K562 (cell line): ENCODE results near the gene PRKACB. TPM values are rescaled to one million over a fixed set of nuclear protein-coding genes. Genes with fewer than 3 reads are reported as not detected.

Experiments
- ATAC-seq: fragments of 200-7000 bp; cut with Tn5 transposase; 3 replicates; pipeline ENCODE4 v1.9.1; 2020; ENCODE audit warnings: moderate library complexity
- BruUV-seq: library from RNA; stranded (reverse); fragments of 400-500 nt; replicated peaks from 2 replicates; lab custom pipeline; 2021; lab: Mats Ljungman, UMichigan
- CTCF ChIA-PET: fragments of 300-600 bp; formaldehyde crosslinking; extraction: SDS; loops from one replicate; lab custom pipeline; 2021; ENCODE audit warnings: low intra/inter-chr PET ratio; lab: Yijun Ruan, JAX
- POLR2A ChIA-PET: fragments of 300-600, 350-650 bp; sonication (Branson Sonifier 250); formaldehyde crosslinking; extraction: SDS; loops from one replicate; lab custom pipeline; 2021; ENCODE audit warnings: antibody characterized with exemption, inconsistent platforms; lab: Yijun Ruan, JAX
- DNase-seq, 4 experiments: peaks; one replicate each; pipeline versions ENCODE4 v3.0.0 to v3.0.0-alpha.2; 2011 to 2018; ENCODE audit warnings: low spot score in 3 of 4, mixed read lengths in 3 of 4; ENCODE audit errors: extremely low read depth in 1 of 4
- FAIRE-seq: peaks from 2 replicates; lab custom pipeline; 2011; peaks lifted over from hg19 to GRCh38; lab: Jason Lieb, UNC
- H2AFZ ChIP-seq: 2 replicates; pipeline ENCODE4 v1.6.0; 2011; ENCODE audit warnings: low read depth, low read length, control low read depth, inconsistent platforms
- H3K27ac ChIP-seq: fragments of 200-600 bp; 3 replicates; pipeline ENCODE4 v1.8.0; 2011; ENCODE audit warnings: low read depth, mild to moderate bottlenecking, control low read depth, inconsistent platforms, low read length, moderate library complexity, mixed read lengths; ENCODE audit errors: extremely low read depth
- H3K27me3 ChIP-seq, 2 experiments: fragments of 300-600 bp in 1 of 2; 2 replicates in 1 of 2; 3 replicates in 1 of 2; pipeline versions ENCODE4 v1.6.0 to v1.8.0; 2011; ENCODE audit warnings: inconsistent platforms in 2 of 2, low read length in 2 of 2, mild to moderate bottlenecking in 1 of 2, mixed read lengths in 1 of 2, moderate library complexity in 1 of 2; ENCODE audit not compliant: control insufficient read depth in 2 of 2, insufficient read depth in 2 of 2
- H3K36me3 ChIP-seq: fragments of 300-600 bp; 3 replicates; pipeline ENCODE4 v1.8.0; 2011; ENCODE audit warnings: mild to moderate bottlenecking, low read length, inconsistent platforms; ENCODE audit not compliant: control insufficient read depth, insufficient read depth
- H3K4me1 ChIP-seq, 2 experiments: fragments of 200-600 bp in 1 of 2; replicated peaks in 1 of 2; 2 replicates in 1 of 2; 3 replicates in 1 of 2; pipeline versions ENCODE4 v1.5.1 to v1.8.0; 2011; ENCODE audit warnings: inconsistent platforms in 2 of 2, low read length in 2 of 2, mild to moderate bottlenecking in 1 of 2, mixed read lengths in 1 of 2, moderate library complexity in 1 of 2; ENCODE audit not compliant: control insufficient read depth in 2 of 2, insufficient read depth in 2 of 2
- H3K4me2 ChIP-seq: 2 replicates; pipeline ENCODE4 v1.6.1; 2011; ENCODE audit warnings: low read length, control low read depth, inconsistent platforms, mixed read lengths; ENCODE audit not compliant: insufficient read depth
- H3K4me3 ChIP-seq: fragments of 200-600 bp; sonication (generic), shearing (Covaris generic); 2 replicates; pipeline ENCODE4 v1.5.1; 2016; ENCODE audit warnings: control low read depth, inconsistent platforms
- H3K79me2 ChIP-seq: fragments of 200-600 bp; 3 replicates; pipeline ENCODE4 v1.8.0; 2011; ENCODE audit warnings: low read length, inconsistent platforms; ENCODE audit not compliant: control insufficient read depth, insufficient read depth
- H3K9ac ChIP-seq, 2 experiments: 2 replicates each; pipeline versions ENCODE4 v1.6.0 to v1.6.1; 2011; ENCODE audit warnings: low read depth in 2 of 2, low read length in 2 of 2, control low read depth in 1 of 2, inconsistent platforms in 1 of 2, mild to moderate bottlenecking in 1 of 2, mixed read lengths in 1 of 2; ENCODE audit not compliant: insufficient read depth in 1 of 2
- H3K9me1 ChIP-seq: one replicate; pipeline ENCODE4 v1.6.0; 2011; ENCODE audit warnings: inconsistent platforms, mild to moderate bottlenecking, low read length, moderate library complexity; ENCODE audit not compliant: control insufficient read depth, insufficient read depth
- H3K9me3 ChIP-seq: replicated peaks from 2 replicates; pipeline ENCODE4 v1.5.1; 2011; ENCODE audit warnings: low read depth, low read length, inconsistent platforms; ENCODE audit not compliant: control insufficient read depth, insufficient read depth
- H4K20me1 ChIP-seq: replicated peaks from 2 replicates; pipeline ENCODE4 v1.6.1; 2011; ENCODE audit warnings: low read length, inconsistent platforms, mixed read lengths; ENCODE audit not compliant: control insufficient read depth, insufficient read depth
- CTBP1 ChIP-seq: fragments of 450-650 bp; IDR thresholded peaks from 2 replicates; pipeline ENCODE4 v1.6.1; 2016; ENCODE audit warnings: borderline replicate concordance
- ESRRB ChIP-seq: fragments of 250-450 bp; sonication (Bioruptor Pico); IDR thresholded peaks from 2 replicates; pipeline ENCODE4 v1.5.0; 2020; ENCODE audit warnings: mild to moderate bottlenecking, moderate library complexity, borderline replicate concordance
- ETV5 ChIP-seq: sonication (generic); formaldehyde crosslinking; IDR thresholded peaks from 2 replicates; pipeline ENCODE4 v1.4.0; 2020; ENCODE audit warnings: low read depth, mild to moderate bottlenecking, missing genetic modification reagents
- FOS ChIP-seq: IDR thresholded peaks from 3 replicates; pipeline ENCODE4 v1.6.1; 2011; ENCODE audit not compliant: insufficient read length; ENCODE audit errors: extremely low read depth
- KDM4B ChIP-seq, 2 experiments: fragments of 450-650 bp in 1 of 2; sonication (generic) in 1 of 2; IDR thresholded peaks; 2 replicates each; pipeline ENCODE4 v1.6.1; 2016 to 2017; ENCODE audit warnings: borderline replicate concordance in 2 of 2, antibody characterized with exemption in 1 of 2, low read depth in 1 of 2, mild to moderate bottlenecking in 1 of 2
- KLF10 ChIP-seq: fragments of 250-450 bp; sonication (Bioruptor Pico); IDR thresholded peaks from 2 replicates; pipeline ENCODE4 v1.6.1; 2021; ENCODE audit warnings: matching md5 sums
- LEF1 ChIP-seq: fragments of 450-650 bp; IDR thresholded peaks from 2 replicates; pipeline ENCODE4 v1.6.1; 2016; ENCODE audit warnings: mild to moderate bottlenecking
- NCOA1 ChIP-seq: fragments of 450-650 bp; IDR thresholded peaks from 2 replicates; pipeline ENCODE4 v1.6.1; 2016; ENCODE audit warnings: low read depth
- NCOA4 ChIP-seq: fragments of 450-650 bp; IDR thresholded peaks from 2 replicates; pipeline ENCODE4 v1.6.1; 2018; ENCODE audit warnings: mild to moderate bottlenecking; ENCODE audit not compliant: partially characterized antibody
- PHF8 ChIP-seq: fragments of 200-600 bp; sonication (generic); IDR thresholded peaks from 2 replicates; pipeline ENCODE4 v1.6.1; 2012; ENCODE audit warnings: mixed run types, mild to moderate bottlenecking, inconsistent platforms, low read length, moderate library complexity, borderline replicate concordance
- SMARCB1 ChIP-seq: IDR thresholded peaks from 2 replicates; pipeline ENCODE4 v1.6.1; 2011; ENCODE audit warnings: improper control_type of control experiment, low read depth; ENCODE audit not compliant: insufficient read length
- YY1 ChIP-seq, 3 experiments: IDR thresholded peaks; 2 replicates each; pipeline ENCODE4 v1.6.1; 2011; ENCODE audit warnings: low read length in 2 of 3, mild to moderate bottlenecking in 2 of 3, moderate library complexity in 2 of 3, borderline replicate concordance in 1 of 3, control low read depth in 1 of 3, low read depth in 1 of 3; ENCODE audit not compliant: insufficient read depth in 3 of 3, insufficient replicate concordance in 2 of 3, control insufficient read depth in 1 of 3, insufficient read length in 1 of 3; ENCODE audit errors: extremely low read depth in 1 of 3
- ZC3H11A ChIP-seq: IDR thresholded peaks from 2 replicates; pipeline ENCODE4 v1.6.1; 2012; ENCODE audit warnings: low read depth, low read length, improper control_type of control experiment
- ZKSCAN8 ChIP-seq: fragments of 200-800 bp; sonication (Bioruptor generic); IDR thresholded peaks from 2 replicates; pipeline ENCODE4 v1.6.1; 2016; ENCODE audit warnings: missing genetic modification characterization, missing compliant biosample characterization
- ZNF668 ChIP-seq: fragments of 250-450 bp; sonication (Bioruptor Pico); IDR thresholded peaks from 2 replicates; pipeline ENCODE4 v1.8.0; 2022; ENCODE audit warnings: mild to moderate bottlenecking, inconsistent platforms
- ZNF830 ChIP-seq: fragments of 250-450 bp; sonication (Bioruptor Pico); IDR thresholded peaks from 2 replicates; pipeline ENCODE4 v1.5.0; 2021; ENCODE audit warnings: mild to moderate bottlenecking
- WGBS: fragments of 100-300 bp; shearing (Covaris generic); methylation state at CpG from one replicate; pipeline ENCODE4 v1.1.6; 2016; ENCODE audit warnings: low coverage, mixed read lengths; ENCODE audit not compliant: insufficient coverage; ENCODE audit errors: missing lambda C conversion rate; 5-methylcytosine and 5-hydroxymethylcytosine counted together
- in situ Hi-C: fragments of 300-500 bp; cut with MboI; formaldehyde crosslinking; loops from 4 replicates; pipeline ENCODE4 v1.15.0; 2018; ENCODE audit warnings: inconsistent platforms, mixed read lengths
- intact Hi-C: fragments of 100-400 bp; cut with micrococcal nuclease; formaldehyde crosslinking; loops from 2 replicates; pipeline ENCODE4 v1.14.2; 2022
- polyA plus RNA-seq, 8 experiments: library from polyadenylated mRNA; depleted of rRNA in 4 of 8; stranded (reverse) in 5 of 8; unstranded in 3 of 8; fragments of >200 nt; fragmentation: Nextera tagmentation in 2 of 8; fragmentation: Illumina TruSeq in 1 of 8; extraction: Ambion mirVana in 2 of 8; extraction: Trizol in 1 of 8; gene quantifications; 2 replicates each; pipeline versions ENCODE4 v1.2.1 to v1.2.3, GENCODE V29; 2011 to 2014; ENCODE audit warnings: inconsistent platforms in 1 of 8, missing spikeins in 1 of 8
- total RNA-seq, 7 experiments: library from RNA; depleted of rRNA in 6 of 7; stranded (reverse); fragments of >200 nt in 6 of 7; fragmentation: Illumina TruSeq in 2 of 7; extraction: Trizol in 2 of 7; gene quantifications; 2 replicates each; pipeline versions ENCODE4 v1.2.1 to v1.2.3, GENCODE V29; 2011 to 2021; ENCODE audit warnings: low replicate concordance in 1 of 7
- TF ChIP-seq, protein P1 (sequence below): sonication (generic); formaldehyde crosslinking; IDR thresholded peaks from 2 replicates; pipeline ENCODE4 v1.8.1; 2022; ENCODE audit warnings: missing genetic modification reagents
- TF ChIP-seq, protein P2 (sequence below): fragments of 250-450 bp; sonication (Bioruptor Pico); IDR thresholded peaks from 2 replicates; pipeline ENCODE4 v1.5.0; 2021

The PRKACB gene
- total and polyA plus RNA-seq, 9 of the 15 experiments (the other 6 are each of a cell fraction or from before 2014, with no cell fraction given) = 1.1 to 5.2 (median 2.8) TPM

DNA sequence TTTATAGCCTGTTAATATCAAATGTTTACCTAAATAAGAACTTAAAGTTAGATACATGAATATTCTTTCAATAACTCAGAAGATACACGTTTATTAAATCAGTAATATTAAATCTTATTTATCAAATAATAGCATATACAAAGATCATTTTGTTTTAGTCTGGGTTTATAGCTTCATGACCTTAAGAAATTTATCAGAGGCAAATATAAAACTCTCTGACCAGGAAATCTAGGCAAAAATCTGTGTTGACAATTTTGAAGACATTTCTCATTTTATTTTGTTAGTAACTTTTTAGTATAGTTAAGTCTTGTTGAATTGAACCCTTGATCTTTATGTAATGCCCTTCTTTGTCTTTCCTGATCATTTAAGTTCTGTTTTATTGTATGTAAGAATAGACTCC is 46.4 kb downstream of the PRKACB start:
- H2AFZ ChIP-seq = no peak overlapping the region
- intact Hi-C loops (no loop called here), in situ Hi-C loops (no loop called here)
- ATAC-seq = no peak
- no peak overlapping the region for H3K4me2 ChIP-seq
- no peaks in the 10 kb centered on the region; the same call in 2 of the 3 replicates for H3K36me3 ChIP-seq
- no peak for FAIRE-seq
- no peaks in the 10 kb centered on the region for H3K4me1 ChIP-seq
- H3K9me1 ChIP-seq = no peaks in the 10 kb centered on the region
- no peak overlapping the region for H3K9ac ChIP-seq
- DNase-seq = no peak
- H3K27me3 ChIP-seq = no peaks in the 10 kb centered on the region
- ChIA-PET CTCF (no interaction called here), POLR2A (no interaction called here)
- H4K20me1 ChIP-seq = no peaks in the 10 kb centered on the region
- BruUV-seq = no TSS peak
- H3K4me3 ChIP-seq = no peak overlapping the region
- H3K79me2 ChIP-seq = no peaks in the 10 kb centered on the region
- TF ChIP-seq ZC3H11A (no peak), LEF1 (no peak), FOS (no peak), KDM4B (IDR thresholded peaks at IDR 0.05; ENCODE audit: borderline replicate concordance in 2 of 2, low read depth in 1 of 2) (no peak), KLF10 (CRISPR knock-in tag) (no peak), ESRRB (no peak), NCOA1 (no peak), SMARCB1 (no peak), ZKSCAN8 (CRISPR knock-in tag) (no peak), NCOA4 (no peak), CTBP1 (no peak), ZNF668 (no peak), PHF8 (no peak), ETV5 (CRISPR knock-in tag) (no peak), YY1 (IDR thresholded peaks at IDR 0.05; ENCODE audit: borderline replicate concordance in 1 of 3, control insufficient read depth in 1 of 3, extremely low read depth in 1 of 3, insufficient read depth in 3 of 3, insufficient read length in 1 of 3, insufficient replicate concordance in 2 of 3, low read depth in 1 of 3, low read length in 2 of 3) (no peak), ZNF830 (no peak)
- TF ChIP-seq, protein P1, sequence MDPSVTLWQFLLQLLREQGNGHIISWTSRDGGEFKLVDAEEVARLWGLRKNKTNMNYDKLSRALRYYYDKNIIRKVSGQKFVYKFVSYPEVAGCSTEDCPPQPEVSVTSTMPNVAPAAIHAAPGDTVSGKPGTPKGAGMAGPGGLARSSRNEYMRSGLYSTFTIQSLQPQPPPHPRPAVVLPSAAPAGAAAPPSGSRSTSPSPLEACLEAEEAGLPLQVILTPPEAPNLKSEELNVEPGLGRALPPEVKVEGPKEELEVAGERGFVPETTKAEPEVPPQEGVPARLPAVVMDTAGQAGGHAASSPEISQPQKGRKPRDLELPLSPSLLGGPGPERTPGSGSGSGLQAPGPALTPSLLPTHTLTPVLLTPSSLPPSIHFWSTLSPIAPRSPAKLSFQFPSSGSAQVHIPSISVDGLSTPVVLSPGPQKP (CRISPR knock-in tag) = no peak
- TF ChIP-seq, protein P2, sequence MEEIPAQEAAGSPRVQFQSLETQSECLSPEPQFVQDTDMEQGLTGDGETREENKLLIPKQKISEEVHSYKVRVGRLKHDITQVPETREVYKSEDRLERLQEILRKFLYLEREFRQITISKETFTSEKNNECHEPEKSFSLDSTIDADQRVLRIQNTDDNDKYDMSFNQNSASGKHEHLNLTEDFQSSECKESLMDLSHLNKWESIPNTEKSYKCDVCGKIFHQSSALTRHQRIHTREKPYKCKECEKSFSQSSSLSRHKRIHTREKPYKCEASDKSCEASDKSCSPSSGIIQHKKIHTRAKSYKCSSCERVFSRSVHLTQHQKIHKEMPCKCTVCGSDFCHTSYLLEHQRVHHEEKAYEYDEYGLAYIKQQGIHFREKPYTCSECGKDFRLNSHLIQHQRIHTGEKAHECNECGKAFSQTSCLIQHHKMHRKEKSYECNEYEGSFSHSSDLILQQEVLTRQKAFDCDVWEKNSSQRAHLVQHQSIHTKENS = no peak
- 0 out of 2 replicates have a peak, but pooled peaks cover 4% of the 10 kb centered on the region for H3K9me3 ChIP-seq
- WGBS = 0% methylated on average over 1 of the region's 1 CpG
- H3K27ac ChIP-seq = no peak overlapping the region
